GM10847 (cell line): ENCODE measurements around the gene SLC16A7.

Source experiments
- POLR2A ChIP-seq: IDR thresholded peaks from 2 replicates; pipeline ENCODE4 v1.6.1; 2011; ENCODE audit not compliant: insufficient read length; ENCODE audit errors: extremely low read depth

SLC16A7 gene, protein sequence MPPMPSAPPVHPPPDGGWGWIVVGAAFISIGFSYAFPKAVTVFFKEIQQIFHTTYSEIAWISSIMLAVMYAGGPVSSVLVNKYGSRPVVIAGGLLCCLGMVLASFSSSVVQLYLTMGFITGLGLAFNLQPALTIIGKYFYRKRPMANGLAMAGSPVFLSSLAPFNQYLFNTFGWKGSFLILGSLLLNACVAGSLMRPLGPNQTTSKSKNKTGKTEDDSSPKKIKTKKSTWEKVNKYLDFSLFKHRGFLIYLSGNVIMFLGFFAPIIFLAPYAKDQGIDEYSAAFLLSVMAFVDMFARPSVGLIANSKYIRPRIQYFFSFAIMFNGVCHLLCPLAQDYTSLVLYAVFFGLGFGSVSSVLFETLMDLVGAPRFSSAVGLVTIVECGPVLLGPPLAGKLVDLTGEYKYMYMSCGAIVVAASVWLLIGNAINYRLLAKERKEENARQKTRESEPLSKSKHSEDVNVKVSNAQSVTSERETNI

DNA sequence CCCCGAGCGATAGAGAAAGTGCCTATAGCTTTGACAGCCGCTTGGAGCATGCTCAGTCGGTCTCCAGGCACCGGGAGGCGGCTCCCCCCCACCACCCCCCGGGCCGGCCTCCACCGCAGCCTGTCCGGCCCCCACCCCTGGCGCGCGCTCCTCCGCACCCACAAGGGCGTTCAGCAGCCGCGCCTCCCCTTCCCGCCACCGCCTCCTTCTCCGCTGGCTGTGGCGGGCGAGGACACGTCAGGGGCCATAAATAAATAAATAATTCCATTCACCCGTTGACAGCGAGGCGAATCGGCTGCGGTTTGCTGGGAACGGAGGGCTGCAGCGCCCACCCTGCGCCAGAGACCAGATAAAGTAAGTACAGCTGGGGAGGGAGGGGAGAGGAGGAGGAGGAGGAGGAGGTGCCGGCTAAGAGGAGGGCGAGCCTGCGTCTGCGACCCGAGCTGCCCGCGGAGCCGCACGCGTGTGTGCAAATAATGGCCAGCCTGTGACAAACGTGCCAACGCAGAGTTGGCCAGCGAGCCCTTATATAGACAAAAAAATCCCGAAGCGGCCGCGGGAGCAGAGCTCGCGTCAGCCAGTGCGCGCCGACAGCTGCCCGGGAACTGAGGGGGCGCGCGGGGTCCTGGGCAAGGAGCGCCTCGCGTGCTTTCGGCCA is at the start of gene SLC16A7:
TSS of gene SLC16A7 (plus strand) at position 147 of the 658 bp plus-strand sequence. CDS start 108,773 bp downstream, outside the sequence.
- peak; percentile 13 for TF ChIP-seq POLR2A

DNA sequence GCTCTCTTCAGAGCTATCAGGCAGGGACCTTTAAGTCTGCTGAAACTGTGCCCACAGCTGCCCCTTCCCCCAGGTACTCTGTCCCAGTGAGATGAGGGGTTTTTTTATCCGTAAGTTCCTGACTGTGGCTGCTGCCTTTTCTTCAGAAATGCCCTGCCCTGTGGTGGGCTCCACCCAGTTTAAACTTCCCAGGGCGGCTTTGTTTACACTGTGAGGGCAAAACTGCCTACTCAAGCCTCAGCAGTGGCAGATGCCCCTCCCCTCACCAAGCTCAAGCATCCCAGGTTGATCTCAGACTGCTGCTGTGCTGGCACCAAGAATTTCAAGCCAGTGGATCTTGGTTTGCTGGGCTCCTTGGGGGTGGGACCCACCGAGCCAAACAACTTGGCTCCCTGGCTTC is 46.9 kb upstream of the SLC16A7 start:
- TF ChIP-seq POLR2A = no peak

DNA sequence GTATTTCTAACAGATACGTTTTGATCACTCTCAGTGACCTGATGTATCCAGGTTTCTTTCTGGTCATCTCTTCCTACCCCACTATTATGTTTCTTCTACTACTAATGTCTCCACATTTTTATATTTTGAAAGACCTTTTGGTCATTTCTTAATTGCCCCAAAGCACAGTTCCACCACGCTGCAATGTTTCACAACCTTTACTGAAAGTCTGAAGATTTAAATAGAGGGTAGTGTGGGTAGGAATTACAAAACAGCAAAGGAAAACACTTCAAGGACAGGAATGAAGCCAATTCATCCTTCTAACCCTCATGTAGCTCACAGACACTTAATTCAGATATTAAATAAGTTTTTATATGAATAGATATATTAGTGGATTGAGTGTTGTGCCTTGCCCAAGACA is 36.1 kb upstream of the SLC16A7 start:
- TF ChIP-seq POLR2A = no peak

DNA sequence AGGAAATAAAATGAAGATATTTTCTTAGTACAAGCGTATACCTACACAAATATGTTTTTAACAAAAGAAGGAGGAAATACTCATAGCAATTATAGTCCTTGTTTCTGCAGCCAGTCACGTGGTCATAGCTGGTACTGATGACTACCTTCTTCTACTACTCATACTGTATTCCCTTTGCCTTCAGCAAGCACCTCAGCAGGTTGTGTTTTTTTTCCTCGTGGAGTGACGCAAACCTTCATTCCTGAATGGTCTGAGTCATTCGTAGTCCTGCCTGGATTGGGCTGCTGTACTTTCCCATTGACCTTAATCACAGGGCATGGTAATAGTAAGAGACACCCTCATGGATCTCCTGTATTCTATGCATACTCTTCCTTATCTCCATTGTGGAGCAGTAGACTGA is 25.7 kb upstream of the SLC16A7 start:
- no peak for TF ChIP-seq POLR2A

DNA sequence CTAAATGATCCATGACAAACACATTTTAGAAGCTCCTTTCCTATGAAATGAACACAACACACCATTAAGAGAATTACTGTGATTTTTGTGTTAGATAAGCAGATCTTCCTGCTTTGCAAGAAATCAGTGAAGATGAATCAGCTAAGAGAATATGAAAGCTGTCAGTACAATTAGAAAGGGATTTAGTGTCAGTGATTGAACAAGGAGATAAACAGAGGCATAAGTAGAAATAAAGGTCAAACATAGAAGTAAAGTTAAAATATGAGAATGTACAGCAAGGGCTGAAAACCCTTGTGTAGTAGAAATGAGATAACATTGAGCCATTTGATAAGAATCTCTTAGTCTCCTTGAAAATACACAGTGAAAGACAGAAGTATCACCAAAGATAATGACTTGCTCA is 21.4 kb upstream of the SLC16A7 start:
- no peak for TF ChIP-seq POLR2A

DNA sequence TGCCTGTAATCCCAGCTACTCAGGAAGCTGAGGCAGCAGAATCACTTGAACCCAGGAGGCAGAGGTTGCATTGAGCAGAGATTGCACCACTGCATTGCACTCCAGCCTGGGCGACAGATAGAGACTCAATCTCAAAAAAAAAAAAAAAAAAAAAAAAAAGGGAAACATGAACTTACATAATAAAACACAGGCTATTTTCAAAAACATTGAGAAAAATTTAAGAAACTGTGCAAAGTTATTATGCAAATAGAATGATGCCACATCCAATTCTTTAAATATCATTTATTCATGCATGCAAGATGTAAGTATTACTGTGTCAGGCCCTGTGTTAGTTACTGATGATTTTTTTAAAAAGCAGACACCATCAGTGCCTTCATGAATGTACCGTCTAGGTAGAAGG is 20.0 kb upstream of the SLC16A7 start:
- TF ChIP-seq POLR2A = no peak

DNA sequence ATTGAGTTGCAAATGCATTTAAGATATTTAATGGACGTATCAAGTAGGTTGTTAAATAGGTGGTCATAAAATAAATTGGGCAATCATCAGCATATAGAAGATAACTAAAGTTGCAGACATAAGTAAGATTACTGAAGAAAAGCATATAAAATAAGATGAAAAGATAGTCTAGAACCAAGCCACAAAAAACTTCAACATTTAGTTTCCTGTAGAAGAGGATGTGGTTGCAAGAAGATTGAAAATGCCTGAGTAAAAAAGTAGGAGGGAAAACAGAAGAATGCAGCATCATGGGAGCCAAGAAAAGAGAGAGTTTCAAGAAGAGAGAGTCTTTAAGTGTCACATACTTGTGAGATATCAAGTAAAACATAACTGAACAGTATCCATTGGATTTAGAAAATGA is 17.6 kb upstream of the SLC16A7 start:
- no peak for TF ChIP-seq POLR2A

DNA sequence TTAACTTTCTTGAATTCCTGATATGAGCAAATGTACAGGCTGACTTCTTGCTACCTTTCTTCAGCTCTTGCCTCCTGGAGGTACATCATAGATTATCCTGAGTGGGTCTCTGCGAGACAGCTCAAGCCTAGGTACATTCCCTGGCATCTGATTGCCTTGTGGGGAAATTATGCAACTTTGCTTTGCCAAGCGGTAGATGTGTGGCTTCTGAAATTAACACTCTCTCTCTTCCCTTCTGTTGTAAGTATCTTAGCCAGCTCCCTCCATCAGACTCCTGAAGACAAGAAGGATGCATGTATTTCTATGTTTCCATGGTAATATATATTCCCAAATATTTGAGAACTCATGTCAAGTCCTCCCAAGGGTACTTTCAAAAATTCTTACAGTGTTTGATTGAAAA is 16.2 kb upstream of the SLC16A7 start:
- no peak for TF ChIP-seq POLR2A

DNA sequence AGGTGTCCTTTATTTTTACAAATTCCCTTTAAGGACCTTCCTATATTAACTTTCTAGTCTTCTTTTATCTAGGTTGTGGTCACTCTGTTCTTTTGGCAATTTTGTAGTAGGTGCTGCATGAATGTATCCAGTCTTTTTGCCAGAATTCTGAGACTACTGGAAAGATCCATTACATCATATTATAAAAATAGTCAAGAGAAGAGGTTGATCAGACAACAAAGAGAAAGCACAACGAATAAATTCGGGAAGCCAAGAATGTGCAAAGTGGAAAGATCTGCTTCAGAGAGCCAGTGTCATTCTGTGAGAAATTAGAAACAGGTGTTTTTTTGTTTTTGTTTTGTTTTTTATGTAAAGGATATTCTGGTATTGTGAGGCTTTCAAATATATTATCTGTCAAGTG is 15.8 kb upstream of the SLC16A7 start:
- TF ChIP-seq POLR2A = no peak

DNA sequence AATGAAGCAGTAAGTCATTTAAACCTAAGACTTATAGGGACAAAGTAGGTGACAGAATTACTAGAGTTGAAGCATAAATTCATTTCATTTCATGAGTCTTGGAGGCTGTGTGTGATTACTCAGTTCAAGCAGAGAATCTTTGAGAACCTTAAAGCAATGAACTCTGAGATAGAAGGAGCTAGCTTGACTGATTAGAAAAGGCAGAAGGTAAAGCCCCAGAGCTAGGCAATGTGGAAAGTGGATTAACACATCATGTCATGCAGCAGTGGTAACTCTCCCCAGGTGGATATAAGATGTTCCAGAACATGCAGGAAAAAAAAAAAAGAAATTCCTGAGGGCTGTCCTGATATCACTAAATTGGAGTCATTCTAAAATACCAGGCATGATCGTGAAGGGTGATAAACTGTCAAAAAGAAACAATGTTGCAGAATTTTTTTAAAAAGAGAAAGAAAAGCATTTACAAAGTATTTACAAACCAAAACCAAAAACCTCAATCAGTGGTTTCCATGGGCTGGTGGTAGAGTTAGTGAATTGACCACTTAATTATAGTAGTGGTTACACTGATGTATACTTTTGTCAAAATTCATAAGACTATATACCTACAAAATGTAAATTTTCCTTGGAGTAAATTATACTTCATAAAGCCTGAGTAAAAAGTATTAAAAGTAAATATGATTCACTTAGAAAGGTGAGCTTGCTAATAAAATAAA is 12.7 kb upstream of the SLC16A7 start:
- TF ChIP-seq POLR2A = no peak

DNA sequence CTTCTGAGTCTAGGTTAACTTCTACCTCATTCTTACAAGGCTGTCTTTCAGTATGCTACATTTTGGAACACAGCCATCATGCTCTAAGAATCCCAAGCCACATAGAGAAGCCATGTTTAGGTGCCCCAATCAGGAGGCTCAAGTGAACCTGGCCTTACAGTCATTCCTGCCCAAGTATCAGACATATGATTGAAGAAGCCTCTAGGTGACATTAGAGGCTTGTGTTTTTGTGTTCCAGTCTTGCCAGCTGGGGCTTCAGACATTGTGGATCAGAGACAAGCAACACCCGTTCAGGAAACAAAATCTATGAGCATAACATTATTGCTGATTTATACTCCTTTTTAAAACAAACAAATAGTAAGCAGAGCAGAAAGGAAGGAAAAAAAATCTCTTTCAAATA is 8.1 kb upstream of the SLC16A7 start:
- TF ChIP-seq POLR2A = no peak

DNA sequence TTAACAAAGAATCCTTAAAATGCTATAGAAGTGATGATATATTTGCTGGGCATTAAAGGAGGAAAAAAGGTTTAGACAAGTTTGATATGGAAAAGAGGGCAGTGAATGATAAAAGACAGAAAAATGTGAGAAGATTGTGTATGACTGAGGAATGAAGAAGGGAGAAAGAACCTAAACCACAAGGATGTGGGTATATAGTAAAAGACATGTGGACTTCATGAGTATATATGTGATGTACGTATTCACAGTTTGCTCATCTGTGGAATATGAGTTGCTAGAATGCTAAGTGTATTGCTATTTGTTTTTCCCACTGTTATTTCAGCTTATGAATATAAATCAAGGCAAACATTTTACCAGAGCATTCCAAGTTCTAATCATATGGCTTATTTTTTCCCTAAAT is 2.1 kb upstream of the SLC16A7 start:
- no peak for TF ChIP-seq POLR2A

DNA sequence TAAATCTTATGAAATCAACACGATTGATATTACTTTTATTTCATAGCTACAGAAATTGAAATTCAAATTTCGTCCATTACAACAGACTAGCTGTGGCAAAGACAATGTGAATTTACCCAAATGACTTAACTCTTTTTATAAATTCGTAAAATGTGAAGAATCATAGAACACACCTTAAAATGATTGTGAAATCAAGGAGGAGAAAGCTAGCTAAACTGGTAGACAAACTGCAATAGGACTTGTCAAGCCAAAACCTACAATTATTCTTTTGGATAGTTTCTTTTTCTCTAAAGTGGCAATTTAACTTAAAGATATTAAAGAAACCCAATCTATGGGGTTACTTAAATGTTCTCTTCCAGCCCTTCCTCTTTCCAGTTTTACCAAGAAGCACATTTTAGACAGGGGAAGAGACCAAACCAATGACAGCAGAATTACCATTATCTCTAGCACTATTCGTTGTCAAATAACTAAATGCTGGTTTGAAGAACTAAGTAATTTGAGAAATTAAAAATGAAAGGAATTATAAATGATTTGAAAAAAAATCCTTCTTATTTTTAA is 807 bp upstream of the SLC16A7 start:
- no peak for TF ChIP-seq POLR2A

DNA sequence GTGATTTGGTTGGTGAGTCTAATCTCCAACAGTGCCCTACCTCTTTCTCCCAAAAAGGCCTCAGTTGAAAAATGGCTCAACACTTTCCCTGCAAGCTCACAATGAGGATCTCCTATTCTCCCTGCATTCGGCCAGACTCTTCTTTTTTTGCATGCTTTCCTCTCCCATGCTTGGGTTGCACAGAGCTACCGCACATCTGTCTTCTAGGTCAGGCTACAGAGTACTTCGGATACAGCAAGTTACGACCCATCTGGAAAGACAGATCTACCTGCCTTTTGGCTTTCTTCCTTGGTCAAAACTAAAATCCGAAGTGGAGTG is 305 bp upstream of the SLC16A7 start:
- no peak for TF ChIP-seq POLR2A

DNA sequence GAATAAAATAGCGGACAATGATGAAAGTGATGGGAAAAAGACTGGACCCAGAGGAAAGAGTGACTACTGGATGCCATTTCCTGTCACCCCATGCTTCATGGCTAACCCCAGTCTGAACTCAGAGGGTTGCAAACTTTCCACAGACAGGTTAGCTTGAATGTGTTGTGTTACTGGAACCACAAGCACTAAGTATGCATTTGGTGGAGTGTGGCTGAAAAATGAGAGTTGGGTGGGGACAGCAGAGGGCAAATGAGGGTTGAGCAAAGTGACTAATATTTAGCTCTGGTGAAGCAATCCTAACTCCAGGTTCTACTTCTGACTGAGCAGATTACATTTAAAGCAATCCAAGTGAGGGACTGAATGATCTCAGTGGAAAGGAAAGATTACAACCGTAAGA is 1.6 kb downstream of the SLC16A7 start:
- TF ChIP-seq POLR2A = no peak

DNA sequence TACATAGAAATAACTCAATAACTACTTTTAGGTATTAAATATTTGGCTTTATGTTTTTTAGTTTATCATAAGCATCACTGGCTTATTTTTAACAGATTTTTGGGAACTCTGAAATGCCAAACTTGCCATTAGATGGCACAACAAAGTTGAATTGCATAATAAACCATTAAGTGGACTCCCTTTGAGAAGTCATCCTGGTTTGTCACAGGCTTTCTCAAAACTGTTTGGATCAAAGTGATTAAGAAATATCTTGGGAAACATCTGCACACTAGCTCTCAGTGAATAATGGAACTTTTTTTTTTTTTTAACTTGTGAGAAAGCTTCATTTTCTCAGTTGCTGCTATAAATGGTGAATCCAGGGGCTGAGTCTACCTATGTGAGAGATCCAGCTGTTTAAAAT is 4.3 kb downstream of the SLC16A7 start:
- TF ChIP-seq POLR2A = no peak
